IMR-90 (cell line): Measurements from ENCODE around the gene CREG2. TPM values are rescaled to one million over a fixed set of nuclear protein-coding genes. Genes with fewer than 3 reads are reported as not detected.

Source experiments
- ATAC-seq: fragments of 200-7000 bp; cut with Tn5 transposase; 2 replicates; pipeline ENCODE4 v1.9.1; 2020; ENCODE audit warnings: low read depth, mild to moderate bottlenecking, moderate library complexity
- BruUV-seq: library from RNA; stranded (reverse); fragments of 400-500 nt; replicated peaks from 2 replicates; lab custom pipeline; 2021; lab: Mats Ljungman, UMichigan
- CTCF ChIA-PET: fragments of 300-600 bp; formaldehyde crosslinking; extraction: SDS; loops from one replicate; lab custom pipeline; 2021; ENCODE audit warnings: antibody characterized with exemption; lab: Yijun Ruan, JAX
- POLR2A ChIA-PET: fragments of 300-600 bp; sonication (Branson Sonifier 250); formaldehyde crosslinking; loops from one replicate; lab custom pipeline; 2022; ENCODE audit warnings: antibody characterized with exemption; ENCODE audit not compliant: unreplicated experiment; lab: Charles Lee
- DNase-seq: peaks from one replicate; pipeline ENCODE4 v3.0.0; 2013
- H2AFZ ChIP-seq: replicated peaks from 2 replicates; pipeline ENCODE3; 2013; ENCODE audit warnings: low read length, mild to moderate bottlenecking; ENCODE audit not compliant: poor library complexity
- H2AK5ac ChIP-seq: 2 replicates; pipeline ENCODE4 v1.6.1; 2013; ENCODE audit warnings: low read depth, low read length, inconsistent platforms
- H2AK9ac ChIP-seq: replicated peaks from 2 replicates; pipeline ENCODE3; 2013; ENCODE audit warnings: mild to moderate bottlenecking, low read depth, low read length, moderate library complexity; ENCODE audit not compliant: poor library complexity
- H2BK120ac ChIP-seq: 2 replicates; pipeline ENCODE4 v1.6.1; 2013; ENCODE audit warnings: low read depth, low read length, inconsistent platforms
- H2BK15ac ChIP-seq: 3 replicates; pipeline ENCODE4 v1.6.1; 2013; ENCODE audit warnings: low read depth, low read length, inconsistent platforms
- H2BK20ac ChIP-seq: 2 replicates; pipeline ENCODE4 v1.6.1; 2013; ENCODE audit warnings: low read depth, mild to moderate bottlenecking, inconsistent platforms, low read length, moderate library complexity
- H2BK5ac ChIP-seq: 2 replicates; pipeline ENCODE4 v1.6.1; 2013; ENCODE audit warnings: mild to moderate bottlenecking, low read depth, low read length, inconsistent platforms; ENCODE audit not compliant: poor library complexity, severe bottlenecking
- H3K14ac ChIP-seq: replicated peaks from 2 replicates; pipeline ENCODE4 v1.6.1; 2013; ENCODE audit warnings: low read depth, low read length, inconsistent platforms
- H3K18ac ChIP-seq: 2 replicates; pipeline ENCODE4 v1.6.1; 2013; ENCODE audit warnings: low read depth, low read length, control low read depth
- H3K23ac ChIP-seq: 2 replicates; pipeline ENCODE4 v1.6.1; 2013; ENCODE audit warnings: low read depth, low read length, inconsistent platforms
- H3K27ac ChIP-seq: 2 replicates; pipeline ENCODE4 v1.5.1; 2013; ENCODE audit warnings: mild to moderate bottlenecking, control low read depth, low read length; ENCODE audit not compliant: insufficient read depth
- H3K27me3 ChIP-seq: 2 replicates; pipeline ENCODE4 v1.6.1; 2013; ENCODE audit warnings: low read length; ENCODE audit not compliant: control insufficient read depth, insufficient read depth
- H3K36me3 ChIP-seq: 2 replicates; pipeline ENCODE4 v1.6.1; 2013; ENCODE audit warnings: low read length, mixed read lengths; ENCODE audit not compliant: control insufficient read depth, insufficient read depth
- H3K4ac ChIP-seq: 2 replicates; pipeline ENCODE4 v1.6.1; 2013; ENCODE audit warnings: low read depth, low read length, inconsistent platforms
- H3K4me1 ChIP-seq: 2 replicates; pipeline ENCODE4 v1.6.1; 2013; ENCODE audit warnings: low read length, mixed read lengths; ENCODE audit not compliant: control insufficient read depth, insufficient read depth
- H3K4me2 ChIP-seq: 2 replicates; pipeline ENCODE4 v1.6.1; 2013; ENCODE audit warnings: low read depth, mild to moderate bottlenecking, control low read depth, low read length, moderate library complexity
- H3K4me3 ChIP-seq: 2 replicates; pipeline ENCODE4 v1.5.1; 2013; ENCODE audit warnings: low read depth, mild to moderate bottlenecking, control low read depth, low read length, moderate library complexity; ENCODE audit not compliant: insufficient read depth
- H3K56ac ChIP-seq: 2 replicates; pipeline ENCODE4 v1.6.1; 2013; ENCODE audit warnings: low read length, inconsistent platforms; ENCODE audit not compliant: insufficient read depth; ENCODE audit errors: extremely low read depth
- H3K79me1 ChIP-seq, 2 experiments: 2 replicates each; pipeline ENCODE4 v1.6.1; 2013; ENCODE audit warnings: low read length in 2 of 2, inconsistent platforms in 1 of 2, low read depth in 1 of 2
- H3K9ac ChIP-seq: 2 replicates; pipeline ENCODE4 v1.6.1; 2013; ENCODE audit warnings: low read depth, low read length, control low read depth
- H3K9me1 ChIP-seq: 2 replicates; pipeline ENCODE4 v1.6.1; 2013; ENCODE audit warnings: low read length, inconsistent platforms; ENCODE audit not compliant: insufficient read depth
- H3K9me3 ChIP-seq: 2 replicates; pipeline ENCODE4 v1.6.1; 2013; ENCODE audit warnings: low read length; ENCODE audit not compliant: control insufficient read depth, insufficient read depth
- H4K20me1 ChIP-seq: 2 replicates; pipeline ENCODE4 v1.6.1; 2013; ENCODE audit warnings: low read length, inconsistent platforms; ENCODE audit not compliant: insufficient read depth
- H4K5ac ChIP-seq: 2 replicates; pipeline ENCODE4 v1.6.1; 2013; ENCODE audit warnings: mild to moderate bottlenecking, low read depth, low read length, control low read depth
- H4K8ac ChIP-seq, 2 experiments: 2 replicates each; pipeline ENCODE4 v1.6.1; 2013; ENCODE audit warnings: low read depth in 2 of 2, low read length in 2 of 2, control low read depth in 1 of 2, inconsistent platforms in 1 of 2
- H4K91ac ChIP-seq: 2 replicates; pipeline ENCODE4 v1.6.1; 2013; ENCODE audit warnings: low read depth, low read length, inconsistent platforms; ENCODE audit not compliant: insufficient read depth
- BHLHE40 ChIP-seq: fragments of 150-350 bp; IDR thresholded peaks from 2 replicates; pipeline ENCODE4 v1.6.1; 2016; ENCODE audit warnings: mild to moderate bottlenecking, low read depth, low read length
- CEBPB ChIP-seq: IDR thresholded peaks from 2 replicates; pipeline ENCODE4 v1.6.1; 2012; ENCODE audit warnings: low read depth, low read length, improper control_type of control experiment
- CHD1 ChIP-seq: IDR thresholded peaks from 2 replicates; pipeline ENCODE4 v1.6.1; 2012; ENCODE audit warnings: low read depth, low read length, improper control_type of control experiment
- CTCF ChIP-seq: conservative IDR thresholded peaks from 2 replicates; pipeline ENCODE4 v1.5.1; 2012; ENCODE audit warnings: mild to moderate bottlenecking, low read depth, low read length, improper control_type of control experiment
- ELK1 ChIP-seq: fragments of 150-350 bp; IDR thresholded peaks from 2 replicates; pipeline ENCODE4 v1.6.1; 2016; ENCODE audit warnings: low read depth, mild to moderate bottlenecking, low read length, moderate library complexity, borderline replicate concordance
- FOS ChIP-seq: fragments of 150-350 bp; IDR thresholded peaks from 2 replicates; pipeline ENCODE4 v1.6.1; 2016; ENCODE audit warnings: low read depth, low read length
- MAFK ChIP-seq: IDR thresholded peaks from 2 replicates; pipeline ENCODE4 v1.6.1; 2012; ENCODE audit warnings: low read depth, low read length, improper control_type of control experiment
- MAZ ChIP-seq: IDR thresholded peaks from 2 replicates; pipeline ENCODE4 v1.6.1; 2012; ENCODE audit warnings: low read depth, mild to moderate bottlenecking, low read length, improper control_type of control experiment, moderate library complexity, borderline replicate concordance
- MXI1 ChIP-seq: IDR thresholded peaks from 2 replicates; pipeline ENCODE4 v1.6.1; 2012; ENCODE audit warnings: low read depth, mild to moderate bottlenecking, low read length, moderate library complexity, borderline replicate concordance
- NFE2L2 ChIP-seq: fragments of 150-350 bp; IDR thresholded peaks from 2 replicates; pipeline ENCODE4 v1.6.1; 2016; ENCODE audit warnings: low read depth, mild to moderate bottlenecking, low read length
- POLR2A ChIP-seq: IDR thresholded peaks from 2 replicates; pipeline ENCODE4 v1.6.1; 2012; ENCODE audit warnings: mild to moderate bottlenecking, low read depth, low read length
- RAD21 ChIP-seq: IDR thresholded peaks from 2 replicates; pipeline ENCODE4 v1.6.1; 2012; ENCODE audit warnings: low read length, improper control_type of control experiment
- RCOR1 ChIP-seq: IDR thresholded peaks from 2 replicates; pipeline ENCODE4 v1.6.1; 2012; ENCODE audit warnings: mild to moderate bottlenecking, low read length, improper control_type of control experiment; ENCODE audit not compliant: insufficient replicate concordance
- RFX5 ChIP-seq: IDR thresholded peaks from 2 replicates; pipeline ENCODE4 v1.8.0; 2012; ENCODE audit warnings: low read depth, mild to moderate bottlenecking, low read length, moderate library complexity
- SMC3 ChIP-seq: fragments of 150-350 bp; IDR thresholded peaks from 2 replicates; pipeline ENCODE4 v1.6.1; 2016; ENCODE audit warnings: low read depth, mild to moderate bottlenecking, antibody characterized with exemption, low read length, moderate library complexity
- USF2 ChIP-seq: fragments of 150-350 bp; IDR thresholded peaks from 2 replicates; pipeline ENCODE4 v1.6.1; 2017; ENCODE audit warnings: mild to moderate bottlenecking, antibody characterized with exemption, low read length, low read depth
- WGBS, 2 experiments: methylation state at CpG; one replicate each; pipeline versions ENCODE4 v1.1.5 to v1.1.7; 2013; ENCODE audit warnings: missing lambda C conversion rate in 2 of 2; ENCODE audit not compliant: insufficient read length in 1 of 2; ENCODE audit errors: extremely low coverage in 2 of 2; 5-methylcytosine and 5-hydroxymethylcytosine counted together
- dilution Hi-C: fragments of 300-500 bp; cut with HindIII; formaldehyde crosslinking; loops from one replicate; pipeline ENCODE4 v1.14.3; 2018; ENCODE audit warnings: low sequenced_read_pairs; ENCODE audit not compliant: unreplicated experiment
- in situ Hi-C: fragments of 300-500 bp; cut with MboI; formaldehyde crosslinking; loops from 3 replicates; pipeline ENCODE4 v1.14.3; 2019; ENCODE audit warnings: low sequenced_read_pairs, inconsistent platforms, mixed read lengths
- intact Hi-C: fragments of 100-400 bp; cut with micrococcal nuclease; formaldehyde crosslinking; loops from 2 replicates; pipeline ENCODE4 v1.10.0; 2022
- polyA plus RNA-seq, 3 experiments: library from polyadenylated mRNA; depleted of rRNA; stranded (reverse); fragments of >200 nt; gene quantifications; 2 replicates each; pipeline ENCODE4 v1.2.3, GENCODE V29; 2012; ENCODE audit warnings: low replicate concordance in 1 of 3
- total RNA-seq: library from RNA; depleted of rRNA; stranded (reverse); fragments of >200 nt; gene quantifications from 2 replicates; pipeline ENCODE4 v1.2.3, GENCODE V29; 2012

CREG2 gene
- total and polyA plus RNA-seq, 2 of the 4 experiments (the other 2 are of a cell fraction), result 0.17 TPM; not detected in 1

DNA sequence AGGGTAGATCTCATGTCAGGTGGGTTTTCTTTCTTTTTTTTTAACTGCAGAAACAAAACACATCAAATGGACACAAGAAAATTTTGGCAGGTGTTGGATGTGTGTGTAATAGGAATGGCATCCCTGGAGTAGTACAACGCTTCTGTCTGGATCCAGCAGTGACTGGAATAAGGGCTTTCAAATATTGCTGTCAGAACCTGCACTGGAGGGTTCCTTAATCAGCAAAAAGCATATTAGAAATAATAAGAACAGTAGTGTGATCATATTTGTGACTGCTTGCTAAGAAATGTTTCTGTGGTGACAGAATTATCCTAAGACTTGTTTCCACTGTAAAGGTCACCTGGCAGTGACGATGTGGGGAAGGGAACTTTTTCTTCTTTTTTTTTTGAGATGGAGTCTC lies 30.8 kb downstream of the CREG2 start:
- Histone ChIP-seq H2BK120ac (no peak overlapping the region), H3K56ac (no peak overlapping the region), H3K4ac (no peak overlapping the region), H2AK9ac (no peak overlapping the region), H3K9me1 (0 out of 2 replicates have a peak, but pooled peaks cover 4% of the 10 kb centered on the region), H3K4me1 (no peaks in the 10 kb centered on the region), H3K9me3 (no peaks in the 10 kb centered on the region), H3K27me3 (peaks cover 3% of the 10 kb centered on the region), H3K14ac (no peak overlapping the region), H2BK15ac (no peak overlapping the region), H3K79me1 (no peaks in the 10 kb centered on the region), H3K23ac (no peak overlapping the region), H3K4me3 (no peak overlapping the region), H3K36me3 (no peaks in the 10 kb centered on the region), H3K27ac (no peak overlapping the region), H2BK5ac (no peak overlapping the region), H3K18ac (no peak overlapping the region), H4K20me1 (no peaks in the 10 kb centered on the region), H4K8ac (no peak overlapping the region), H3K4me2 (no peak overlapping the region), H4K91ac (no peak overlapping the region), H2AFZ (no peak overlapping the region), H2BK20ac (no peak overlapping the region), H3K9ac (no peak overlapping the region), H4K5ac (no peak overlapping the region), H2AK5ac (no peak overlapping the region)
- dilution Hi-C loops (no loop called here), in situ Hi-C loops (no loop called here), intact Hi-C loops (no loop called here)
- ATAC-seq (no peak), DNase-seq (peak; percentile 39)
- ChIA-PET POLR2A (no interaction called here), CTCF (no interaction called here)
- BruUV-seq, result no TSS peak
- no CpG with 5 or more reads among the region's 2 CpGs for WGBS, 2 experiments
- TF ChIP-seq RAD21 (no peak), ELK1 (no peak), SMC3 (no peak), NFE2L2 (no peak), USF2 (no peak), POLR2A (no peak), FOS (no peak), CEBPB (no peak), MAFK (no peak), MXI1 (no peak), RCOR1 (no peak), MAZ (no peak), RFX5 (no peak), BHLHE40 (no peak), CTCF (no peak), CHD1 (no peak)
